Cerebellar cortex (tissue), 1 donor: ENCODE data around the gene SERPINB2.
"Not testable (repeated sequence)": the region's sequence is repeated elsewhere in the genome, so short reads cannot be mapped to it uniquely, and the experiment has no call there.

Experiments used
- DNase-seq: peaks from one replicate; pipeline ENCODE4 v3.0.0-alpha.2; 2015; ENCODE audit warnings: low spot score

Gene SERPINB2

DNA sequence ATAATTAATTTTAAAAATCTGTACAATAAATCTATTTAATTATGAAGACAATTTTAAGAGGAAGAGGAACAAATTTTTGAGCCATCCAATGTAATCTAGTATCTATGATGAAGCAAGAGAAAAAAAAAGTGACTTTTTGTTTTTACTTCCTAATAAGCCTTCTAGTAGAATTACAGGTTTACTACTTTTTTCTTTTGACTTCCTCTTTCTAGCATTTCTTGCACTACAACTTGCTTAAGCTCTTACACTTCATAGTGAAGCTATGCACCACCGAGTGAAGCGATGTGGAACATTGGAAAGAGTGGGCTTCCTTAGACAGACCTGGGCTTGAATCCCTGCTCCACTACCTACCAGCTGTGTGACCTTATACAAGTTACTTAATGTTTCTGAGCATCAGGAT, 2.1 kb downstream of the SERPINB2 start:
- DNase-seq, result no peak

DNA sequence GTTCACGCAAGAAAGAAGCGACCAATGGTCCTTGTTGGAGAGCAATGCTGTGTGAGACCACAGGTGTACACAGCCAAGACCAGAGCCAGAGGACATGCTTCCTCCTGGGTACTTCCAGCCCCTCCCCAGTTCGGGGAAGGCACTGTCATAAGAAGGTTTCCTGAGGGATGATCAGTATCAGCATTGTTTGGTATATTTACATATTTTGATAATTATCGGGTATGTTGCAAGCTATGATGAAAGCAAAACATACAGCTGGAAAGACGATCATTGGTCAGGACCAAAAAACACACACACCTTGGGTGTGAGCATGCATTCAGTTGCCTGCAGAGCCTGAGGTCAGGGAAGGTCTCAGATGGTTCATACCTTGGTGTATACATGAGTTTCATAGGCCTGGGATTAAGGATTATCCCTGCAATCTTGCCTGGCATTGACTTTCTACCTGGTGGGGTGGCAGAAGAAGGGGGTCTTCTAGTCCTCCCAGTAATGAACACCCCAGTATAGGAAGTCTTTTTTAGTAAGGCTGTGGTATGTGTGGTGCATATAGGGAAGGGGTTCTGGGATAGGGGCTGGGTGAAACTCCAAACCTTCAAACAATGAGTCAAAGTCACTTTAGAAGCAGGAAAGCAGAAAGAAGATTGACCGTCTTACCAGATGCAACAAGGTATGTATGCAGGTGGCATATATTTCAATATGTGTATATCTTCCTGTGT, 2.9 kb downstream of the SERPINB2 start:
- no peak for DNase-seq

DNA sequence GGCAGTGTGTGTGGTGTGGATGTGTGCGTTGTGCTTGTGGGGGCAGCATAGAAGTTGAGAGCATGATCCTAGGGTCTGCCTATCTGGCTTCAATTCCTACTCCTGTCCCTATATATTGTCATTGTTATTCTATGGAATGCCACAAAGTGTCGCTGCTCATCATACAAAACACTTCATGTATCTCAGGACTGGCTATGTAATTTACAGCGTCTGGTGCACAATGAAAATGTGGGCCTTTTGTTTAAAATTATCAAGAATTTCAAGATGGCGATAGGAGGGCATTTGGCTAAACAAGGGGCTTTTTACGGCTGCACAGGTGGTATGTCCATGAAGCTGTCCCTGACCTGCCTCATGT, 3.4 kb downstream of the SERPINB2 start:
- peak; percentile 10 for DNase-seq

- DNase-seq, result no peak
These were observed 5.1 kb downstream of the SERPINB2 start for GRCh38 chr18:63892566-63892965.

GRCh38 chr18:63894106-63894772, 6.7 kb downstream of the SERPINB2 start:
- no peak for DNase-seq

GRCh38 chr18:63895190-63895589, 7.7 kb downstream of the SERPINB2 start:
- DNase-seq, result no peak

GRCh38 chr18:63897072-63897471, 9.6 kb downstream of the SERPINB2 start:
- DNase-seq, result no peak

GRCh38 chr18:63899206-63899605, 11.7 kb downstream of the SERPINB2 start:
- DNase-seq, result no peak

DNA sequence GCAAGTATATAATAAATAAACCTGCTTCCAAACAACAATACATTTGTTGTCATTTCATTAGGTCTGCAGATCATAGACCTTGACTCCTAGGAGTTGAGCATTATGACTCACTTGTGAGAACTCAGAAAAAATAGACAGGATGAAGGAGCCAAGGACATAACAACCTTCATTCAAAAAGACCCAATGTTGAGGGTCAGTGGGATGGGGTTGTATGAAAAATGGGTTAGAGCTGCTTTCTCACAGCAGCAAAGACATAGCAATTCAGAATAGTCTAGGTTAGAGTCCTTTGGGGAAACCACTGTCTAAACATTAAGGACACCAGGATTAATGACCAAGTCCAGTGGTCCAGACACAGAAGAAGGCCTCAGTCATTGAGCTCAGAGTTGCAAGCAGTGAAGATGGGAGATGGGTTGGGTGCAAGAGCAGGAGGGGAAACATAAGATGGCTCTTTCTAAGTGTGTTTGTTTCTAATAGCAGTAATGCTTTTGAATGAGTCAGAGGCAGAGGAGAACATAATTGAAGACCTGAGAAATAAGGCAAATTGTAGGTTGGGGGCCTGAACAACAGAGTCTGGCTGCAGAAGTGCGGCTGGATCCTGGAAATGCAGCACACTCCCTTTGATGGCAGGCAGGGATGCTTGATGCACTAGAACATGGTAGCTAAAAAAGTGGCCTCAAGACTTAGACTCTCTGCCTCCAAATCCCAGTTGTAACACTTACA, 16.5 kb downstream of the SERPINB2 start:
- DNase-seq, result no peak

DNA sequence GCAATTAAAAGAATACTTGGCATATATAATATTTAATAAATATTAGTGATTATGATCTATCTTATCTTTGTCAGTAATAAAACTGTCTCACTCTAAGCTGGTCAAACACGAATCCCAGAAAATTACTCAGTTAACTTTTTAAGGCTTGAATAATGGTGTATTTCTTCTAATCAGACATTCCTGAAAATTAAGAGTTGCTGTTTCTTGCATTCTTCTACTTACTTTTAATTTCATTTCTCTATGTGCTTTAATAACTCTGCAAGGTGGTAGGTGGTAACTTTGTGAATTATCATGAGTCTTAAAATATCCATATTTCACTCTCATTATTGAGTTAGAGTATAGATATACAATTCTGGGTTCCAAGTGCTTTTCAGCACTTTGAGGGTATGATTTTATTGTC, 17.2 kb downstream of the SERPINB2 start:
- no peak for DNase-seq

DNA sequence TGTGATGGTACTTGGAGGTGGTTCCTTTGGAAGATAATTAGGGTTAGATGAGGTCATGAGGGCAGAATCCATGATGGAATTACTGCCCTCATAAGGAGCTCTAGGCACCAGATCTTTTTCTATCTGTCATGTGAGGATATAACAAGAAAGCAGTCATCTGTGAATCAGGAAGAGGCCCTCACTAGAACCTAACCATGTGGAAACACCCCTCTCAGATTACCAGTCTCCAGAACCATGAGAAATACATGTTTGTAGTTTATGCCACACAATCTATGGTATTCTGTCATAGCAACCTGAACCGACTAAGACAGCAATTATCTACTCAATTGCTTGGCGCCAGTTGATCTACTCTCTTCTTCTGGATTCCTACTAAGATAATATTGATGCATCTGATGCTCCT, 17.9 kb downstream of the SERPINB2 start:
- DNase-seq, result no peak

DNA sequence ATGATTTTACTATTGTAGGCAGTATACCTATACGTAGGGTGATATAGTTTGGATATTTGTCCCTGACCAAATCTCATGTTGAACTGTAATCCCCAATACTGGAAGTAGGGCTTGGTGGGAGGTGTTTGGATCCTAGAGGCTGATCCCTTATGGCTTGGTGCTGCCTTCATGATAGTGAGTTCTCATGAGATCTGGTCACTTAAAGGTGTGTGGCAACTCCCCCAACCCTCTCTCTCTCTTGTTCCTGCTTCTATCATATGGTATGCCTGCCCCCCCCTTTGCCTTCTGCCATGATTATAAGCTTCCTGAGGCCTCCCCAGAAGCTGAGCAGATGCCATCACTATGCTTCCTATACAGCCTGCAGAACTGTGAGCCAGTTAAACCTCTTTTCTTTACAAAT, 18.6 kb downstream of the SERPINB2 start:
- DNase-seq, result no peak

DNA sequence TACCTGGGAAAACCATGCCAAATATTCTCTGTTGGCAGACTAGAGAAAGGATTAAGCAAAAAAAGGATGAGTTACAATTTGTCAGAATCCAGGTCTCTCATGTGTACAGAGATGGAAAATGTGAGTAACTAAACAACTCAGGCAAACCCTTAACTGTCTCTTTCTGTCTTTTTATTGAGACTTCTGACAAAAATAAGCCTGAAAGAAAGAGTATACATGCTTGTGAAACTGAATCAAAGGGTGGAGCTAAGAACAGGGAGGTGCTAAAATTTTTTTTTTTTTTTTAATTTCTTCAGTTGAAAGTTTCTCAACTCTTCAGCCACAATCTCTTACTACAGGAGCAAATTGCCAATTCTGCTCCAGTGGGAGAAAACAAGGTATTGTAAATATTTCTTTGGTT, 20.2 kb downstream of the SERPINB2 start, which contains the start of gene SERPINB10:
SERPINB10 (plus strand) TSS at position 295 of the 400 bp plus-strand sequence. CDS start 7,553 bp downstream, outside the sequence.
- no peak for DNase-seq

DNA sequence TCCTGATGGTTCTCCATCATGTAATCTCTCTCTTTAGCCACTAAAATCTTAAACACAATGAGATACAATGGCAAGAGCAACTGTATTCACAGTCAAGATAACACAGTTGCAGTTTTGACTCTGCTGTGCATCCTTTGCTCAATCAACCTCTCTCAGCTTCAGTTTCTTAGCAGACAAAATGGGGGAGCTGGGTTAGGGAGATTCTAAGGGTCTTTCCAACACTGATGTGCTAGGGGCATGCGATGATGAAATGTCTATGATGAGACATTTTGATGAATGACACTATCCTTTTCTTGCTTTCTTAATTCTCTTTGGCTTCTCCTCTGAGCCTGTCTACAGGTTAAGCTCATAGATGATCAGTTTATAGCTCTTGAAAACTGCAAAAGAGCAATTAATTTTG, 21.4 kb downstream of the SERPINB2 start:
- DNase-seq, result no peak

DNA sequence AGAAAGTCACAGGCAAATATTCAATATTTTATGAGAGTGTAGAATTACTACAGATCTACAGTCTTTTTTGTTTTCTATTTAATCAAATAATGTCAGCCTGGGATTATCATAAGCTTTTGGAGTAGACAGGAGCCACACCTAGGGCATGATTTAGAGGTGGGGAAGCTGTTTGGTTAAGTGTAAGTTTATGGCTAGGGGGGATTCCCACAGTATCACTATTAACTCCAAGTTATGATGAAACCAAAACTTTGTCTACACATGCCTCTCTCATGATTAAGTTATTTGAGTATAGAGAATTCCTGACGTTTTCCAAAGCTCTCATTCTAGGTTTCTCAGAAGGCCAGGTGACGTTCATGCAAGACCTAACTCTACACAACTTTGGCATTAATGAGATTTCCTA, 22.4 kb downstream of the SERPINB2 start:
- DNase-seq, result no peak

DNA sequence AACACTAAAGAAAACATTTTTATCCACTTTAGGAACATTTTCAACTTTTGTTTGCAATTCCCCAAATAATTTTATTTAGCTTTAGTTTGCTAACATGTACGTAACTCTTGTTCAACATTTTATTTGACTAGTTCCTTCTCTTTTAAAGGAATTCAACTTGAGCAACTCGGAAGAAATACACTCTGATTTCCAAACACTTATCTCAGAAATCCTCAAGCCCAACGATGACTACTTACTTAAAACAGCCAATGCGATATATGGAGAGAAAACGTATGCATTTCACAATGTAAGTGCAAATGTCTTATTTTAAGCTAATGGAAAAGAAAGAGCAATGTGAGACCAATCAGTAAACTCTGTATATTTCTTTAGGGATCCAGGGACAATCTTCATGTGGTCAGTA, 30.3 kb downstream of the SERPINB2 start:
- no peak for DNase-seq

- DNase-seq, result no peak
These were observed 34.5 kb downstream of the SERPINB2 start for GRCh38 chr18:63922049-63922448.

- no peak for DNase-seq
These were observed 37.0 kb downstream of the SERPINB2 start for GRCh38 chr18:63924551-63924950.

- DNase-seq, result no peak
These were observed 40.8 kb downstream of the SERPINB2 start for GRCh38 chr18:63928331-63928730.

DNA sequence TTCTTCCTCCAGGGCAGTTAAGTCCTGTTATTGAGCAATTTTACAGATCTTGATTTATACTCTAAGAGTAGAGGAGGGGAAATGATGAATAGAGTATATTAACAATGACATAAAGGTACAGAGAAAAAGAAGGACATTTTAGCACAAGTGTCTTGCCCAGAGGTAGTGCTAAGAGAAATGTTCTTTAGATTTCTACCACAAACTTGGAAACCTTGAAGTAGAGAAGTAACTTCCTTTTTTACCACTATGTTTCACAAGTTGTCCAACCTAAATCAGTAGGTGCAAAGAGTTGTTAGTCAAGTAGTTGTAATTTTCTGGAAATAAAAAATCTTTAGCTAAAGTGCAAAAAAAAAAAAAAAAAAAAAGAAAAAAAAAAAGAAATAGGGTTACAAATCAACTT, 41.9 kb downstream of the SERPINB2 start:
- DNase-seq, result not testable (repeated sequence)

DNA sequence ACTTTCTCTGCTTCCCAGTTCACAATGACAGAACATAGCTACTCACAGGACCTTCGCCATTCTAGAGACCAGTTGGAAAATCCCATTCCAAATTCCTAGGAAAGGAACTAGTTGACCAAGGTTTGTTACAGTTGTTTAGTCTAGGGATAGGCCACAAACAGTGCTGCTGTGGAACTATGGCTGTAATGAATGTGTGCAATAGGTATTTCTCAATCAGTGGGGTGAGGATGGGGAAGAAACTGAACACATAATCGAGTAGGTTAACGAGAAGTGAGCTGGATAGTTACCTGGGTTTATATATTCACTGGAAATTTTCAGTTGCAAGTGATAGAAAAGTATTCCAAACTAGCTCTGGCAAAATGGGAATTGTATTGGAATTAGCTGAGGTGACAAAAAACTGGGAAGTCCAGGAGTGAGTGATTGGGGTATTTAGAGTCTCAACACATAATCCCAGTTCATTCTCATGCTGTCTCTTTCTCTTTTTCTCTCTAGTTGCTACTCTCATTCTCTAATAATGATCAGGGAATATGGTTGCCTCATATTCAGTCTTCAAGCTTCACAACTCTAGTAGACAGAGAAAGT, 43.4 kb downstream of the SERPINB2 start:
- DNase-seq, result no peak

DNA sequence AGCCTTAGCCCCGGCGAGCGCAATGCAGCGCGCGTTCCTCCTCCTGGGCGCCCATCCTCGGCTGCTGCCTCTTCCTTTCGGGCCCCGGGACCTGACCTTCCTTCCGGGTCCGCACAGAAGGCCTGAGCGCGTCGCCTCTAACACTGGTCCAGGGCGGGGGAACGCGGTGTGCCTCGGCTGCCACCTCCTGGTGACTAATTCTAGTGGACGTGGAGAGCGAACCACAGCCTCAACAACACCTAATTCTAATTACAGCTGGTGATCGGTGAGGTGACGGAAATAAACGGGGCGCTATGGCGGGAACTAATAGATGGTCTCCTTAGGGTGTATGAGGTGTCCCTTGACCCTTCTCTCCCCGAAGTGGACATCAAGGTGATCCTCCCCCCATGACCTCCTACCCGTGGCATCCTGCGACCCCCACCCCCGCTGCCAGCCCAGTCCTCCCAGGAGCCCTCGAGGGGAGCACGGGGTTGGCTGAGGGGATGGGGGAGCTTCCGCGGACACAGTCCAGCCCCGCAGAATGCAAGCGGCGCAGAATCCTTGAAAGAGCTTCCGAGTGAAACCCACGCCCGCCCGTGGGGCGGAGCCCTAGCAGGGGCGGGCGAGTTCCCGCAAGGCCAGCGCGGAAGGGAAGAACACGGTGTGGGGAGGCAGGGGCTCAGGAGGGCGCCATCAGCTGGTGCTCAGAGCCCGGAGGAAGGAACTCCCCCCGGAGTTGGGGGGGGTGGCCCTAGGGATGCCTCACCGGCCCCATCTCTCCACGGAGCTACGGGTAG, 48.8 kb downstream of the SERPINB2 start:
- DNase-seq, result peak; percentile 44
